Neural cell (in vitro differentiated cells): Measurements from ENCODE around the gene SUN5. TPM values are rescaled to one million over a fixed set of nuclear protein-coding genes. Genes with fewer than 3 reads are reported as not detected.

Experiments used
- H2AFZ ChIP-seq: fragments of 200-600, 300-800 bp; sonication (generic), shearing (Covaris generic); 2 replicates; pipeline ENCODE4 v1.6.0; 2014; ENCODE audit warnings: low read depth, mild to moderate bottlenecking, antibody characterized with exemption, low read length, moderate library complexity
- H3F3A ChIP-seq: fragments of 200-600 bp; shearing (Covaris generic); 2 replicates; pipeline ENCODE4 v1.6.1; 2016; ENCODE audit warnings: mild to moderate bottlenecking, moderate library complexity, mixed read lengths, antibody characterized with exemption, low read length; ENCODE audit not compliant: insufficient read depth, poor library complexity, severe bottlenecking
- H3K27ac ChIP-seq: fragments of 200-600, 300-800 bp; sonication (generic), shearing (Covaris generic); 2 replicates; pipeline ENCODE4 v1.5.1; 2014; ENCODE audit warnings: mild to moderate bottlenecking, low read length, moderate library complexity
- H3K27me3 ChIP-seq: fragments of 300-800, 200-600 bp; sonication (generic), shearing (Covaris generic); 2 replicates; pipeline ENCODE4 v1.6.0; 2014; ENCODE audit warnings: mild to moderate bottlenecking, low read depth, low read length, moderate library complexity; ENCODE audit not compliant: insufficient read depth
- H3K36me3 ChIP-seq: fragments of 300-800, 200-600 bp; sonication (generic), shearing (Covaris generic); 2 replicates; pipeline ENCODE4 v1.5.1; 2014; ENCODE audit warnings: mild to moderate bottlenecking, antibody characterized with exemption, low read length, moderate library complexity; ENCODE audit not compliant: insufficient read depth
- H3K4me2 ChIP-seq: fragments of 300-800, 200-600 bp; sonication (generic), shearing (Covaris generic); 2 replicates; pipeline ENCODE4 v1.6.0; 2014; ENCODE audit warnings: mild to moderate bottlenecking, low read length
- H3K4me3 ChIP-seq: fragments of 300-800, 200-600 bp; sonication (generic), shearing (Covaris generic); 2 replicates; pipeline ENCODE4 v1.5.1; 2014; ENCODE audit warnings: mild to moderate bottlenecking, low read length, moderate library complexity
- H3K79me2 ChIP-seq: fragments of 200-600 bp; shearing (Covaris generic); replicated peaks from 2 replicates; pipeline ENCODE4 v1.6.0; 2014; ENCODE audit warnings: mild to moderate bottlenecking, low read length, moderate library complexity; ENCODE audit not compliant: insufficient read depth
- H3K9ac ChIP-seq: fragments of 300-800, 200-600 bp; sonication (generic), shearing (Covaris generic); 2 replicates; pipeline ENCODE4 v1.6.1; 2016; ENCODE audit warnings: mild to moderate bottlenecking, low read length, mixed read lengths
- H3K9me2 ChIP-seq: fragments of 200-600 bp; shearing (Covaris generic); 2 replicates; pipeline ENCODE4 v1.6.1; 2016; ENCODE audit warnings: mild to moderate bottlenecking, low read length, mixed read lengths; ENCODE audit not compliant: insufficient read depth
- H3K9me3 ChIP-seq: fragments of 200-600, 300-800 bp; sonication (generic), shearing (Covaris generic); 2 replicates; pipeline ENCODE4 v1.6.1; 2016; ENCODE audit warnings: mild to moderate bottlenecking, mixed run types, low read length, moderate library complexity, mixed read lengths
- H4K20me1 ChIP-seq: fragments of 200-600 bp; shearing (Covaris generic); 2 replicates; pipeline ENCODE4 v1.6.1; 2016; ENCODE audit warnings: mild to moderate bottlenecking, mixed run types; ENCODE audit not compliant: insufficient read depth
- CTCF ChIP-seq: fragments of 450-650 bp; IDR thresholded peaks from 2 replicates; pipeline ENCODE4 v1.5.1; 2014; ENCODE audit warnings: antibody characterized with exemption, mild to moderate bottlenecking, moderate library complexity; ENCODE audit not compliant: poor library complexity, severe bottlenecking
- EP300 ChIP-seq: fragments of 450-650 bp; conservative IDR thresholded peaks from 2 replicates; pipeline ENCODE4 v1.6.1; 2014; ENCODE audit warnings: antibody characterized with exemption, mild to moderate bottlenecking, moderate library complexity; ENCODE audit not compliant: poor library complexity, severe bottlenecking
- EZH2 ChIP-seq: fragments of 200-600, 300-800 bp; shearing (Covaris generic), sonication (generic); IDR thresholded peaks from 2 replicates; pipeline ENCODE4 v1.6.1; 2014; ENCODE audit warnings: antibody characterized with exemption, low read length, borderline replicate concordance, mild to moderate bottlenecking; ENCODE audit not compliant: insufficient read depth, poor library complexity, severe bottlenecking
- MXI1 ChIP-seq: fragments of 450-650 bp; conservative IDR thresholded peaks from 2 replicates; pipeline ENCODE4 v1.6.1; 2014; ENCODE audit warnings: antibody characterized with exemption, mild to moderate bottlenecking; ENCODE audit not compliant: poor library complexity, severe bottlenecking
- POLR2AphosphoS5 ChIP-seq: IDR thresholded peaks from 2 replicates; pipeline ENCODE4 v1.6.1; 2012
- RAD21 ChIP-seq: fragments of 450-650 bp; conservative IDR thresholded peaks from 2 replicates; pipeline ENCODE4 v1.6.1; 2014; ENCODE audit warnings: antibody characterized with exemption, mild to moderate bottlenecking, moderate library complexity
- SMC3 ChIP-seq: fragments of 450-650 bp; conservative IDR thresholded peaks from 2 replicates; pipeline ENCODE4 v1.6.1; 2014; ENCODE audit warnings: antibody characterized with exemption, mild to moderate bottlenecking, moderate library complexity; ENCODE audit not compliant: poor library complexity
- TAF1 ChIP-seq: IDR thresholded peaks from 2 replicates; pipeline ENCODE4 v1.6.1; 2012; ENCODE audit warnings: low read depth
- polyA plus RNA-seq: library from polyadenylated mRNA; depleted of rRNA; stranded (reverse); fragments of >200 nt; gene quantifications from 2 replicates; pipeline ENCODE4 v1.2.3, GENCODE V29; 2014

The SUN5 gene
- polyA plus RNA-seq, 1 donor from 2014 or later = not detected

- Histone ChIP-seq H3K9ac (no peak overlapping the region), H3K27me3 (no peaks in the 10 kb centered on the region), H3K4me3 (no peak overlapping the region), H3K36me3 (no peaks in the 10 kb centered on the region), H3K9me3 (no peaks in the 10 kb centered on the region), H4K20me1 (no peaks in the 10 kb centered on the region), H3F3A (no peaks in the 10 kb centered on the region), H3K79me2 (no peaks in the 10 kb centered on the region), H3K9me2 (no peaks in the 10 kb centered on the region), H3K27ac (no peak overlapping the region), H3K4me2 (no peak overlapping the region), H2AFZ (no peak overlapping the region)
- TF ChIP-seq RAD21 (no peak), EP300 (no peak), MXI1 (no peak), POLR2AphosphoS5 (no peak), CTCF (no peak), SMC3 (no peak), EZH2 (no peak)
Observed at GRCh38 chr20:33037456-33037855, 33.2 kb upstream of the SUN5 start.

- Histone ChIP-seq H3K4me2 (no peak overlapping the region), H3K9me2 (no peaks in the 10 kb centered on the region), H2AFZ (no peak overlapping the region), H3K79me2 (no peaks in the 10 kb centered on the region), H3K9ac (no peak overlapping the region), H4K20me1 (no peaks in the 10 kb centered on the region), H3F3A (no peaks in the 10 kb centered on the region), H3K36me3 (no peaks in the 10 kb centered on the region), H3K4me3 (no peak overlapping the region), H3K9me3 (no peaks in the 10 kb centered on the region), H3K27me3 (no peaks in the 10 kb centered on the region), H3K27ac (no peak overlapping the region)
- TF ChIP-seq SMC3 = no peak
Observed at GRCh38 chr20:33034901-33035492, 30.8 kb upstream of the SUN5 start.

GRCh38 chr20:33034115-33034514 is 29.9 kb upstream of the SUN5 start:
- Histone ChIP-seq H3K36me3 (no peaks in the 10 kb centered on the region), H3K27ac (no peak overlapping the region), H3K9ac (no peak overlapping the region), H3K9me2 (no peaks in the 10 kb centered on the region), H3K9me3 (no peaks in the 10 kb centered on the region), H2AFZ (no peak overlapping the region), H3K4me2 (no peak overlapping the region), H4K20me1 (no peaks in the 10 kb centered on the region), H3K27me3 (no peaks in the 10 kb centered on the region), H3K4me3 (no peak overlapping the region), H3K79me2 (no peaks in the 10 kb centered on the region), H3F3A (no peaks in the 10 kb centered on the region)
- no peak for TF ChIP-seq EZH2
- TF ChIP-seq EP300 = no peak
- TF ChIP-seq TAF1 = no peak
- TF ChIP-seq SMC3 = no peak
